ENCODE measurements around the gene PRR14L.

GRCh38 chr22:31748490-31748889 is 1.4 kb downstream of the PRR14L start:
- TF ChIP-seq CTCF (conservative IDR thresholded peaks at IDR 0.05; ENCODE audit: low read length) (no peak), EZH2phosphoT487 (IDR thresholded peaks at IDR 0.05; ENCODE audit: borderline replicate concordance) (no peak)

All from Loucy (cell line).